SU-DHL-6 (cell line): ENCODE data around the gene CDC45.

Experiments
- CTCF ChIP-seq: fragments of 200-600 bp; sonication (generic); IDR thresholded peaks from one replicate; pipeline ENCODE4 v1.5.1; 2017; ENCODE audit warnings: antibody characterized with exemption, mild to moderate bottlenecking, low read length, moderate library complexity; ENCODE audit not compliant: insufficient read depth, poor library complexity, severe bottlenecking
- EZH2phosphoT487 ChIP-seq: fragments of 200-600 bp; sonication (generic), shearing (Covaris generic); conservative IDR thresholded peaks from 2 replicates; pipeline ENCODE4 v1.6.1; 2018; ENCODE audit warnings: mild to moderate bottlenecking, antibody characterized with exemption, low read length, moderate library complexity, mixed read lengths

DNA sequence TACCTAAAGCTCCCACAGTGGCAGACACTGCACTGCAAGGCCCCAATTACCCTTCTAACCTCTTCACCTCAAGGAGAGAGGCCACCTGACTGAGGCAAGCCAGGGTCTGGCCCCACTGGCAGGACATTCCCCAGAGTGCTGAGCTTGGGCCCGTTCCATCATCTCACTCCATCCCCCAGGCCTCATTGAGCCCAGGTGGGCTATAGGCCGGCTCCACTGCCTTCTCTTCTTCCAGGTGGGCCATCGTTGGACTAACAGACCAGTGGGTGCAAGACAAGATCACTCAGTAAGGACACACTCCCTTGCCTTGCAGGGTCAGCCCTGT, 19.1 kb downstream of the CDC45 start:
- no peak for TF ChIP-seq CTCF
- TF ChIP-seq EZH2phosphoT487: no peak
